ENCODE results near the gene BHMT2. TPM values are rescaled to one million over a fixed set of nuclear protein-coding genes. Genes with fewer than 3 reads are reported as not detected.

Gene BHMT2
- total RNA-seq, 4 donors from 2014 or later, result 1.1 to 10.7 (median 2.8) TPM; not detected in 1

GRCh38 chr5:79080804-79081203 is 11.2 kb downstream of the BHMT2 start:
- H3K27me3 ChIP-seq, result no peaks in the 10 kb centered on the region
- no peaks in the 10 kb centered on the region for H3K9me3 ChIP-seq
- no peak for DNase-seq
- H3K4me3 ChIP-seq, result no peak overlapping the region
- no peak overlapping the region for H3K27ac ChIP-seq
- H3K4me1 ChIP-seq, result no peaks in the 10 kb centered on the region
- TF ChIP-seq, protein P1, sequence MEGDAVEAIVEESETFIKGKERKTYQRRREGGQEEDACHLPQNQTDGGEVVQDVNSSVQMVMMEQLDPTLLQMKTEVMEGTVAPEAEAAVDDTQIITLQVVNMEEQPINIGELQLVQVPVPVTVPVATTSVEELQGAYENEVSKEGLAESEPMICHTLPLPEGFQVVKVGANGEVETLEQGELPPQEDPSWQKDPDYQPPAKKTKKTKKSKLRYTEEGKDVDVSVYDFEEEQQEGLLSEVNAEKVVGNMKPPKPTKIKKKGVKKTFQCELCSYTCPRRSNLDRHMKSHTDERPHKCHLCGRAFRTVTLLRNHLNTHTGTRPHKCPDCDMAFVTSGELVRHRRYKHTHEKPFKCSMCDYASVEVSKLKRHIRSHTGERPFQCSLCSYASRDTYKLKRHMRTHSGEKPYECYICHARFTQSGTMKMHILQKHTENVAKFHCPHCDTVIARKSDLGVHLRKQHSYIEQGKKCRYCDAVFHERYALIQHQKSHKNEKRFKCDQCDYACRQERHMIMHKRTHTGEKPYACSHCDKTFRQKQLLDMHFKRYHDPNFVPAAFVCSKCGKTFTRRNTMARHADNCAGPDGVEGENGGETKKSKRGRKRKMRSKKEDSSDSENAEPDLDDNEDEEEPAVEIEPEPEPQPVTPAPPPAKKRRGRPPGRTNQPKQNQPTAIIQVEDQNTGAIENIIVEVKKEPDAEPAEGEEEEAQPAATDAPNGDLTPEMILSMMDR (IDR thresholded peaks at IDR 0.05), result no peak
- no peak for TF ChIP-seq POLR2A (IDR thresholded peaks at IDR 0.05)
- H3K36me3 ChIP-seq, result no peaks in the 10 kb centered on the region

GRCh38 chr5:79081779-79082178 is 12.2 kb downstream of the BHMT2 start:
- TF ChIP-seq, protein P1 (IDR thresholded peaks at IDR 0.05), result no peak
- no peak for TF ChIP-seq POLR2A (IDR thresholded peaks at IDR 0.05)
- H3K4me3 ChIP-seq, result no peak overlapping the region

GRCh38 chr5:79086116-79086515 is 16.5 kb downstream of the BHMT2 start:
- DNase-seq, result no peak
- H3K9me3 ChIP-seq, result no peaks in the 10 kb centered on the region
- no peaks in the 10 kb centered on the region for H3K4me1 ChIP-seq
- H3K27ac ChIP-seq, result no peak overlapping the region
- TF ChIP-seq, protein P1 (IDR thresholded peaks at IDR 0.05), result no peak
- TF ChIP-seq POLR2A (IDR thresholded peaks at IDR 0.05), result no peak
- no peaks in the 10 kb centered on the region for H3K36me3 ChIP-seq
- no peak overlapping the region for H3K4me3 ChIP-seq
- H3K27me3 ChIP-seq, result no peaks in the 10 kb centered on the region

More at GRCh38 chr5:79081779-79082178, 12.2 kb downstream of the BHMT2 start:
- no peaks in the 10 kb centered on the region for H3K36me3 ChIP-seq
- H3K27me3 ChIP-seq, result no peaks in the 10 kb centered on the region
- no peak overlapping the region for H3K27ac ChIP-seq
- no peaks in the 10 kb centered on the region for H3K4me1 ChIP-seq
- no peak for DNase-seq
- H3K9me3 ChIP-seq, result no peaks in the 10 kb centered on the region

DNA sequence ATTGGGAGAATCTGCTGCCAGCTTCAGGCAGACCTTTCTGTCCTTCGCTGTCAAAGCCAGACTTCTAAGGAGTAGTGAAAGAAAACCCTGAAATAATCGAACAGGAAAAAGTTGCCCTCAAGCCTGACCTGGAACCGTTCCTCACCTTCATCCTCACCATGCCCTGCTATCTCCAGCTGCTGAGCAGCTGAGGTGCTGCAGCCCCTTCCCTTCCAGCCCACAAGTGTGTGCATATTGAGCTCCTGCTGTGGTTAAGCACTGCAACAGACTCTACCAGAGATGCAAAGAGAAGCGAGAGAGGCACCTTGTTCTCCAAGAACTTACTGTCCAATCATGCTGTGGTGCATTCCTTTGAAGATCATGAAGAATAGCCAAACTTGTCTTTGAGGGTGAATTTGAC is 18.9 kb downstream of the BHMT2 start:
- H3K4me1 ChIP-seq, result no peaks in the 10 kb centered on the region
- H3K4me3 ChIP-seq, result no peak overlapping the region
- DNase-seq, result no peak
- no peaks in the 10 kb centered on the region for H3K36me3 ChIP-seq
- no peaks in the 10 kb centered on the region for H3K9me3 ChIP-seq
- no peaks in the 10 kb centered on the region for H3K27me3 ChIP-seq
- H3K27ac ChIP-seq, result no peak overlapping the region
- TF ChIP-seq, protein P1 (IDR thresholded peaks at IDR 0.05), result no peak
- no peak for TF ChIP-seq POLR2A (IDR thresholded peaks at IDR 0.05)

- no peaks in the 10 kb centered on the region for H3K36me3 ChIP-seq
- no peak for DNase-seq
- H3K9me3 ChIP-seq, result no peaks in the 10 kb centered on the region
- no peaks in the 10 kb centered on the region for H3K27me3 ChIP-seq
- H3K27ac ChIP-seq, result no peak overlapping the region
- H3K4me1 ChIP-seq, result no peaks in the 10 kb centered on the region
- H3K4me3 ChIP-seq, result no peak overlapping the region
- TF ChIP-seq, protein P1 (IDR thresholded peaks at IDR 0.05), result no peak
- TF ChIP-seq POLR2A (IDR thresholded peaks at IDR 0.05), result no peak
These were observed 21.5 kb downstream of the BHMT2 start for GRCh38 chr5:79091064-79091463.

DNA sequence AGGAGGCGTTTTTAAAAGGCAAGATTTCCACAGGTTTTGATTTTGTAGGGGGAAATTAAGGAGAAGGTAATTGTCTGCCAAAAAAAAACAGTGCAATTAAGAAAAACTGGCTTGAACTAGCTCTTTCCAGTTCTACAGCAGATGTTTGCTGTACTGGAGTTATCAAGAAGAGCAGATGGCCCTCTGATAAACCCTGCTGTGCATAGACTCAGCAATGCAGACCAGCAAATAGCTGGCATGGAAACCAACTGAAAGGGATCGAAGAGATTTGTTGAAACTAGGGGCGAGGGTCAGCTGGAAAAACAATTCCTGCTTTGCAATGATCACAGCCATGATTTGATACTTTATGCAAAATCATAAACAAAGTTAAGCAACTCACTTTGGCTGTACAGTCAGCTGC is 24.2 kb downstream of the BHMT2 start:
- H3K4me3 ChIP-seq, result no peak overlapping the region

More for the DNA sequence above, 24.2 kb downstream of the BHMT2 start:
- TF ChIP-seq, protein P1 (IDR thresholded peaks at IDR 0.05), result no peak
- no peak for TF ChIP-seq POLR2A (IDR thresholded peaks at IDR 0.05)
- no peak overlapping the region for H3K27ac ChIP-seq
- no peaks in the 10 kb centered on the region for H3K27me3 ChIP-seq
- no peak for DNase-seq
- H3K36me3 ChIP-seq, result no peaks in the 10 kb centered on the region
- no peaks in the 10 kb centered on the region for H3K4me1 ChIP-seq
- no peaks in the 10 kb centered on the region for H3K9me3 ChIP-seq

Measured in Peyer's patch (tissue), 4 donors.